HepG2 (cell line): ENCODE measurements around the gene SEL1L2.

Experiments
- HDAC2 ChIP-seq: sonication (generic); formaldehyde crosslinking; IDR thresholded peaks from 2 replicates; pipeline ENCODE4 v1.4.0; 2020; ENCODE audit warnings: missing genetic modification reagents
- MAFK ChIP-seq, 2 experiments: IDR thresholded peaks in 1 of 2; conservative IDR thresholded peaks in 1 of 2; 2 replicates each; pipeline ENCODE4 v1.6.1; 2011; ENCODE audit warnings: improper control_type of control experiment in 2 of 2, low read length in 2 of 2
- MAZ ChIP-seq, 2 experiments: sonication (generic) in 1 of 2; formaldehyde crosslinking in 1 of 2; IDR thresholded peaks; 2 replicates each; pipeline versions ENCODE4 v1.5.0 to v1.6.1; 2012 to 2020; ENCODE audit warnings: low read depth in 2 of 2, mild to moderate bottlenecking in 2 of 2, borderline replicate concordance in 1 of 2, improper control_type of control experiment in 1 of 2, low read length in 1 of 2, missing genetic modification reagents in 1 of 2, moderate library complexity in 1 of 2
- MIER2 ChIP-seq: IDR thresholded peaks from 2 replicates; pipeline ENCODE4 v1.6.1; 2016; ENCODE audit warnings: missing biosample characterization, missing genetic modification reagents
- POLR2A ChIP-seq, 2 experiments: IDR thresholded peaks; 2 replicates each; pipeline ENCODE4 v1.6.1; 2011; ENCODE audit warnings: low read depth in 2 of 2, low read length in 2 of 2, mild to moderate bottlenecking in 1 of 2, moderate library complexity in 1 of 2; ENCODE audit not compliant: insufficient read depth in 1 of 2
- TCF7L2 ChIP-seq: IDR thresholded peaks from 2 replicates; pipeline ENCODE4 v1.6.1; 2011; ENCODE audit warnings: mild to moderate bottlenecking, low read depth, low read length, moderate library complexity

- TF ChIP-seq POLR2A (IDR thresholded peaks at IDR 0.05; ENCODE audit: insufficient read depth in 1 of 2, low read depth in 2 of 2, low read length in 2 of 2) (no peak), HDAC2 (CRISPR knock-in tag) (no peak), MIER2 (CRISPR knock-in tag) (no peak), TCF7L2 (no peak), MAFK (conservative IDR thresholded peaks at IDR 0.05 in 1 of 2, IDR thresholded peaks at IDR 0.05 in 1 of 2; ENCODE audit: low read length in 2 of 2) (no peak), MAZ (IDR thresholded peaks at IDR 0.05; ENCODE audit: borderline replicate concordance, low read depth, low read length) (no peak), MAZ (CRISPR knock-in tag; IDR thresholded peaks at IDR 0.05; ENCODE audit: low read depth) (no peak)
Measured at GRCh38 chr20:13910492-13910891, 79.9 kb downstream of the SEL1L2 start.
